H1 (cell line): Measurements from ENCODE around the gene APBB3. TPM values are rescaled to one million over a fixed set of nuclear protein-coding genes. Genes with fewer than 3 reads are reported as not detected.

ENCODE experiments used
- CTCF ChIA-PET: fragments of 300-600 bp; sonication (Branson Sonifier 250); formaldehyde crosslinking; loops from one replicate; lab custom pipeline; 2021; ENCODE audit not compliant: partially characterized antibody; lab: Charles Lee
- POLR2A ChIA-PET: fragments of 300-600 bp; sonication (Branson Sonifier 250); formaldehyde crosslinking; loops from one replicate; lab custom pipeline; 2021; ENCODE audit warnings: inconsistent platforms; ENCODE audit not compliant: partially characterized antibody; lab: Charles Lee
- DNase-seq, 2 experiments: peaks; one replicate each; pipeline versions ENCODE4 v3.0.0 to v3.0.0-alpha.2; 2010 to 2022; ENCODE audit warnings: low spot score in 2 of 2, low read depth in 1 of 2, mixed read lengths in 1 of 2
- FAIRE-seq: peaks from 2 replicates; lab custom pipeline; 2011; peaks lifted over from hg19 to GRCh38; lab: Jason Lieb, UNC
- H2AFZ ChIP-seq: 2 replicates; pipeline ENCODE4 v1.8.1; 2012; ENCODE audit warnings: low read length, inconsistent platforms
- H2AK5ac ChIP-seq: 2 replicates; pipeline ENCODE4 v1.6.1; 2013; ENCODE audit warnings: low read depth, low read length
- H2BK120ac ChIP-seq: replicated peaks from 2 replicates; pipeline ENCODE3; 2013; ENCODE audit warnings: low read depth, low read length, inconsistent platforms
- H2BK12ac ChIP-seq: 2 replicates; pipeline ENCODE4 v1.6.1; 2013; ENCODE audit warnings: low read depth, low read length
- H2BK15ac ChIP-seq: 2 replicates; pipeline ENCODE4 v1.6.1; 2013; ENCODE audit warnings: low read length
- H2BK20ac ChIP-seq: 2 replicates; pipeline ENCODE4 v1.6.1; 2013; ENCODE audit warnings: low read length
- H2BK5ac ChIP-seq: 2 replicates; pipeline ENCODE4 v1.6.1; 2013; ENCODE audit warnings: low read depth, low read length
- H3K14ac ChIP-seq: 2 replicates; pipeline ENCODE4 v1.6.1; 2013; ENCODE audit warnings: inconsistent platforms; ENCODE audit not compliant: insufficient read length
- H3K18ac ChIP-seq: 2 replicates; pipeline ENCODE4 v1.6.1; 2013; ENCODE audit warnings: low read length; ENCODE audit errors: extremely low read depth
- H3K23ac ChIP-seq: 2 replicates; pipeline ENCODE4 v1.6.1; 2013; ENCODE audit warnings: inconsistent platforms; ENCODE audit not compliant: insufficient read length
- H3K23me2 ChIP-seq: 2 replicates; pipeline ENCODE4 v1.6.1; 2013; ENCODE audit warnings: low read depth, low read length
- H3K27ac ChIP-seq: 2 replicates; pipeline ENCODE4 v1.6.1; 2011; ENCODE audit warnings: low read depth, low read length, inconsistent platforms
- H3K27me3 ChIP-seq, 4 experiments: replicated peaks in 1 of 4; 1 replicate in 1 of 4; 2 replicates in 3 of 4; pipeline versions ENCODE4 v1.6.1 to v1.8.1; 2011 to 2013; ENCODE audit warnings: low read length in 3 of 4, mild to moderate bottlenecking in 3 of 4, inconsistent platforms in 2 of 4, mixed read lengths in 2 of 4, moderate library complexity in 1 of 4; ENCODE audit not compliant: control insufficient read depth in 3 of 4, insufficient read depth in 3 of 4; ENCODE audit errors: extremely low read depth in 1 of 4
- H3K36me3 ChIP-seq, 4 experiments: 2 replicates each; pipeline versions ENCODE4 v1.6.1 to v1.8.1; 2011 to 2013; ENCODE audit warnings: mild to moderate bottlenecking in 4 of 4, low read length in 3 of 4, moderate library complexity in 2 of 4, control low read depth in 1 of 4, inconsistent platforms in 1 of 4; ENCODE audit not compliant: insufficient read depth in 4 of 4, control insufficient read depth in 2 of 4
- H3K4ac ChIP-seq: replicated peaks from 2 replicates; pipeline ENCODE3; 2013; ENCODE audit warnings: low read length, low read depth, mixed read lengths, inconsistent platforms; ENCODE audit not compliant: insufficient read length
- H3K4me1 ChIP-seq, 4 experiments: replicated peaks in 1 of 4; 1 replicate in 1 of 4; 2 replicates in 3 of 4; pipeline versions ENCODE4 v1.6.1 to v1.8.1; 2011 to 2013; ENCODE audit warnings: low read length in 3 of 4, inconsistent platforms in 2 of 4, mixed read lengths in 1 of 4; ENCODE audit not compliant: insufficient read depth in 4 of 4, control insufficient read depth in 3 of 4
- H3K4me2 ChIP-seq, 2 experiments: 2 replicates each; pipeline versions ENCODE4 v1.6.1 to v1.8.1; 2011 to 2013; ENCODE audit warnings: low read depth in 2 of 2, low read length in 2 of 2, control low read depth in 1 of 2, inconsistent platforms in 1 of 2, mild to moderate bottlenecking in 1 of 2; ENCODE audit not compliant: insufficient read depth in 1 of 2
- H3K4me3 ChIP-seq, 4 experiments: fragments of 200-600, 300-600 bp in 1 of 4; sonication (generic), shearing (Covaris generic), sonication (Bioruptor Twin) in 1 of 4; 2 replicates each; pipeline versions ENCODE4 v1.5.1 to v1.8.1; 2011 to 2016; ENCODE audit warnings: low read length in 4 of 4, low read depth in 3 of 4, control low read depth in 2 of 4, inconsistent platforms in 2 of 4, mild to moderate bottlenecking in 2 of 4, mixed read lengths in 1 of 4, moderate library complexity in 1 of 4; ENCODE audit not compliant: insufficient read depth in 2 of 4; ENCODE audit errors: extremely low read depth in 1 of 4
- H3K56ac ChIP-seq: replicated peaks from 2 replicates; pipeline ENCODE3; 2013; ENCODE audit warnings: low read depth, mild to moderate bottlenecking, mixed read lengths, low read length, inconsistent platforms; ENCODE audit not compliant: insufficient read length
- H3K79me1 ChIP-seq: 2 replicates; pipeline ENCODE4 v1.6.1; 2013; ENCODE audit warnings: low read depth, low read length, control low read depth
- H3K79me2 ChIP-seq, 2 experiments: 2 replicates each; pipeline versions ENCODE4 v1.6.1 to v1.8.1; 2012 to 2013; ENCODE audit warnings: low read length in 2 of 2, mild to moderate bottlenecking in 2 of 2, inconsistent platforms in 1 of 2; ENCODE audit not compliant: insufficient read depth in 2 of 2, control insufficient read depth in 1 of 2
- H3K9ac ChIP-seq, 4 experiments: replicated peaks in 1 of 4; 1 replicate in 1 of 4; 2 replicates in 3 of 4; pipeline versions ENCODE4 v1.6.1 to v1.8.1; 2011 to 2013; ENCODE audit warnings: low read depth in 3 of 4, low read length in 3 of 4, control low read depth in 2 of 4, mild to moderate bottlenecking in 2 of 4, moderate library complexity in 2 of 4, inconsistent platforms in 1 of 4; ENCODE audit errors: extremely low read depth in 1 of 4
- H3K9me3 ChIP-seq, 2 experiments: 2 replicates each; pipeline versions ENCODE4 v1.6.1 to v1.8.1; 2012 to 2013; ENCODE audit warnings: mild to moderate bottlenecking in 2 of 2, moderate library complexity in 2 of 2, control low read depth in 1 of 2, inconsistent platforms in 1 of 2, low read depth in 1 of 2, low read length in 1 of 2, mixed read lengths in 1 of 2; ENCODE audit not compliant: insufficient read depth in 2 of 2
- H4K20me1 ChIP-seq, 2 experiments: replicated peaks in 1 of 2; 2 replicates each; pipeline versions ENCODE3 to v1.8.1; 2011 to 2013; ENCODE audit warnings: inconsistent platforms in 2 of 2, low read length in 2 of 2, mild to moderate bottlenecking in 1 of 2; ENCODE audit not compliant: insufficient read depth in 2 of 2, control insufficient read depth in 1 of 2
- H4K5ac ChIP-seq: 2 replicates; pipeline ENCODE4 v1.6.1; 2013; ENCODE audit warnings: low read length, low read depth, mixed read lengths, inconsistent platforms; ENCODE audit not compliant: insufficient read length
- H4K8ac ChIP-seq: 2 replicates; pipeline ENCODE4 v1.8.0; 2013; ENCODE audit warnings: mild to moderate bottlenecking, moderate library complexity, low read length, inconsistent platforms; ENCODE audit not compliant: insufficient read depth; ENCODE audit errors: extremely low read depth
- H4K91ac ChIP-seq: replicated peaks from 2 replicates; pipeline ENCODE3; 2013; ENCODE audit warnings: low read length, mixed read lengths, inconsistent platforms; ENCODE audit not compliant: insufficient read length
- BACH1 ChIP-seq: IDR thresholded peaks from 2 replicates; pipeline ENCODE4 v1.6.1; 2012; ENCODE audit warnings: low read length, improper control_type of control experiment
- BCL11A ChIP-seq, 2 experiments: IDR thresholded peaks; one replicate each; pipeline ENCODE4 v1.6.1; 2011; ENCODE audit warnings: low read depth in 2 of 2, low read length in 2 of 2, mild to moderate bottlenecking in 2 of 2
- CEBPB ChIP-seq: IDR thresholded peaks from 2 replicates; pipeline ENCODE4 v1.6.1; 2012; ENCODE audit warnings: low read depth, low read length
- CREB1 ChIP-seq: IDR thresholded peaks from 2 replicates; pipeline ENCODE4 v1.6.1; 2012; ENCODE audit warnings: inconsistent platforms
- HDAC2 ChIP-seq, 2 experiments: fragments of 300-600 bp in 1 of 2; sonication (generic) in 1 of 2; IDR thresholded peaks; 2 replicates each; pipeline ENCODE4 v1.6.1; 2011 to 2012; ENCODE audit warnings: low read depth in 2 of 2, low read length in 2 of 2, mild to moderate bottlenecking in 2 of 2, moderate library complexity in 2 of 2, borderline replicate concordance in 1 of 2, inconsistent platforms in 1 of 2
- HDAC6 ChIP-seq: IDR thresholded peaks from one replicate; pipeline ENCODE4 v1.7.1; 2012; ENCODE audit warnings: low read depth, mild to moderate bottlenecking, inconsistent platforms, low read length, moderate library complexity
- KDM1A ChIP-seq: fragments of 200-600, 300-600 bp; sonication (generic); IDR thresholded peaks from 2 replicates; pipeline ENCODE4 v1.7.1; 2016; ENCODE audit warnings: mild to moderate bottlenecking, low read length, borderline replicate concordance
- MAX ChIP-seq: IDR thresholded peaks from 2 replicates; pipeline ENCODE4 v1.6.1; 2012; ENCODE audit warnings: inconsistent platforms
- PHF8 ChIP-seq: fragments of 200-600 bp; sonication (generic); conservative IDR thresholded peaks from 2 replicates; pipeline ENCODE4 v1.7.1; 2012; ENCODE audit warnings: low read depth, mild to moderate bottlenecking, inconsistent platforms, low read length, moderate library complexity
- POU5F1 ChIP-seq: IDR thresholded peaks from 2 replicates; pipeline ENCODE4 v1.6.1; 2011; ENCODE audit warnings: low read depth, mild to moderate bottlenecking, low read length, moderate library complexity
- RBBP5 ChIP-seq: IDR thresholded peaks from 2 replicates; pipeline ENCODE4 v1.7.1; 2012; ENCODE audit warnings: low read depth, mild to moderate bottlenecking, inconsistent platforms, low read length, moderate library complexity, borderline replicate concordance
- RFX5 ChIP-seq: IDR thresholded peaks from 2 replicates; pipeline ENCODE4 v1.6.1; 2011; ENCODE audit warnings: low read depth, low read length, improper control_type of control experiment, borderline replicate concordance
- SAP30 ChIP-seq: fragments of 300-600 bp; sonication (generic); IDR thresholded peaks from 2 replicates; pipeline ENCODE4 v1.7.1; 2012; ENCODE audit warnings: low read length, moderate library complexity, mild to moderate bottlenecking, inconsistent platforms; ENCODE audit not compliant: insufficient read depth, insufficient replicate concordance
- SUZ12 ChIP-seq: fragments of 200-600 bp; sonication (generic); IDR thresholded peaks from 2 replicates; pipeline ENCODE4 v1.6.1; 2012; ENCODE audit warnings: mild to moderate bottlenecking, inconsistent platforms, low read length, moderate library complexity, mixed read lengths
- WGBS, 2 experiments: shearing (Covaris generic) in 1 of 2; methylation state at CpG; one replicate each; pipeline versions ENCODE4 v1.1.6 to v1.1.7; 2013 to 2015; ENCODE audit warnings: low lambda C conversion rate in 2 of 2, mixed read lengths in 2 of 2, inconsistent platforms in 1 of 2, low coverage in 1 of 2, missing lambda C conversion rate in 1 of 2; ENCODE audit not compliant: insufficient replicate concordance in 2 of 2, insufficient coverage in 1 of 2, insufficient read length in 1 of 2; ENCODE audit errors: extremely low coverage in 1 of 2, missing lambda C conversion rate in 1 of 2; 5-methylcytosine and 5-hydroxymethylcytosine counted together
- polyA plus RNA-seq, 7 experiments: library from polyadenylated mRNA; depleted of rRNA in 3 of 7; stranded (reverse) in 5 of 7; unstranded in 2 of 7; fragments of >200 nt in 5 of 7; fragments of 200-250 nt in 2 of 7; gene quantifications; 1 replicate in 5 of 7; 2 replicates in 1 of 7; 4 replicates in 1 of 7; pipeline versions ENCODE4 v1.2.1 to v1.2.3, GENCODE V29; 2011 to 2013; ENCODE audit warnings: missing spikeins in 2 of 7, mixed read lengths in 2 of 7
- total RNA-seq: library from RNA; stranded (reverse); fragmentation: NEBNext Ultra II Directional; extraction: Animal tissue kit (Norgen Biotek cat#: 25700); gene quantifications from 2 replicates; pipeline ENCODE4 v1.2.1, GENCODE V29; 2021

APBB3 gene
- total and polyA plus RNA-seq, 2 of the 8 experiments (the other 6 are each of a cell fraction or from before 2014, with no cell fraction given), result 16.0 to 21.9 TPM

GRCh38 chr5:140551872-140552271 lies 12.5 kb downstream of the APBB3 start:
- H4K20me1 ChIP-seq, result peaks cover 0 to 8% of the 10 kb centered on the region in 2 experiments
- H3K56ac ChIP-seq, result no peak overlapping the region
- H2BK12ac ChIP-seq, result no peak overlapping the region
- peaks cover 11 to 32% (median 25%) of the 10 kb centered on the region in 4 experiments for H3K36me3 ChIP-seq
- H3K4me2 ChIP-seq, result no peak overlapping the region
- H3K14ac ChIP-seq, result no peak overlapping the region
- H2AK5ac ChIP-seq, result no peak overlapping the region
- no peak overlapping the region for H2BK15ac ChIP-seq
- no peaks in the 10 kb centered on the region for H3K9me3 ChIP-seq
- POLR2A ChIA-PET, result interaction anchor here (1.1 to 14.4 kb wide), 4 partner anchors 7 to 139 kb away, joined by 3 to 191 read pairs (median 86); partner anchors contain the start of genes APBB3, HARS1, IK and NDUFA2
- H2BK120ac ChIP-seq, result no peak overlapping the region
- no peak overlapping the region for H4K91ac ChIP-seq
- H2BK20ac ChIP-seq, result no peak overlapping the region
- 96% methylated on average over 4 of the region's 4 CpGs; no CpG with 5 or more reads in 1 of the 2 experiments for WGBS, 2 experiments
- no peak overlapping the region for H4K5ac ChIP-seq
- H3K79me2 ChIP-seq, result peaks cover 9 to 37% of the 10 kb centered on the region in 2 experiments; a peak in 3 of 4 replicates
- H3K27me3 ChIP-seq, result no peaks in the 10 kb centered on the region
- no peak overlapping the region for H3K27ac ChIP-seq
- H3K23ac ChIP-seq, result no peak overlapping the region
- no peak overlapping the region for H2AFZ ChIP-seq
- CTCF ChIA-PET, result interaction anchor here (1.0 to 1.5 kb wide), 2 partner anchors 185 to 189 kb away, joined by 3 read pairs; no protein-coding TSS in a partner anchor
- no peak overlapping the region for H3K18ac ChIP-seq
- peaks cover 9% of the 10 kb centered on the region for H3K23me2 ChIP-seq
- FAIRE-seq (no peak), DNase-seq (no peak)
- H3K9ac ChIP-seq, result no peak overlapping the region
- peaks cover 0 to 18% (median 7%) of the 10 kb centered on the region in 4 experiments; a peak in 5 of 7 replicates for H3K4me1 ChIP-seq
- no peak overlapping the region for H2BK5ac ChIP-seq
- no peak overlapping the region for H3K4ac ChIP-seq
- no peak overlapping the region for H3K4me3 ChIP-seq
- peaks cover 5% of the 10 kb centered on the region for H3K79me1 ChIP-seq
- H4K8ac ChIP-seq, result no peak overlapping the region
- TF ChIP-seq HDAC2 (IDR thresholded peaks at IDR 0.05; ENCODE audit: borderline replicate concordance in 1 of 2, low read depth in 2 of 2, low read length in 2 of 2), result no peak
- no peak for TF ChIP-seq CREB1
- no peak for TF ChIP-seq BACH1
- no peak for TF ChIP-seq RFX5
- TF ChIP-seq SUZ12, result no peak
- TF ChIP-seq PHF8, result no peak
- no peak for TF ChIP-seq SAP30
- TF ChIP-seq KDM1A, result no peak
- no peak for TF ChIP-seq RBBP5
- TF ChIP-seq MAX, result no peak
- TF ChIP-seq POU5F1, result no peak
- TF ChIP-seq CEBPB, result no peak
- no peak for TF ChIP-seq HDAC6
- no peak for TF ChIP-seq BCL11A (IDR thresholded peaks at IDR 0.05; ENCODE audit: low read depth in 2 of 2, low read length in 2 of 2)
